Muscle layer of duodenum (tissue), 2 donors: Measurements from ENCODE around the gene HIVEP3.
"Not testable (repeated sequence)": the region's sequence is repeated elsewhere in the genome, so short reads cannot be mapped to it uniquely, and the experiment has no call there.

Source experiments
- H3K27ac ChIP-seq: one replicate; pipeline ENCODE4 v1.7.0; 2013; ENCODE audit warnings: mild to moderate bottlenecking, low read length
- H3K27me3 ChIP-seq: one replicate; pipeline ENCODE4 v1.7.0; 2013; ENCODE audit warnings: low read depth, mild to moderate bottlenecking, control low read depth, low read length
- H3K36me3 ChIP-seq, 2 donors: one replicate each; pipeline ENCODE4 v1.7.0; 2013; ENCODE audit warnings: low read length in 2 of 2, control low read depth in 1 of 2, mild to moderate bottlenecking in 1 of 2; ENCODE audit not compliant: insufficient read depth in 2 of 2, control insufficient read depth in 1 of 2
- H3K4me1 ChIP-seq, 2 donors: one replicate each; pipeline ENCODE4 v1.7.0; 2013; ENCODE audit warnings: low read length in 2 of 2, mild to moderate bottlenecking in 2 of 2, control low read depth in 1 of 2, moderate library complexity in 1 of 2; ENCODE audit not compliant: insufficient read depth in 2 of 2, control insufficient read depth in 1 of 2
- H3K4me3 ChIP-seq, 2 donors: one replicate each; pipeline ENCODE4 v1.7.0; 2013; ENCODE audit warnings: low read length in 2 of 2, low read depth in 1 of 2, mild to moderate bottlenecking in 1 of 2
- H3K9me3 ChIP-seq, 2 donors: one replicate each; pipeline ENCODE4 v1.7.0; 2013; ENCODE audit warnings: low read length in 2 of 2, control low read depth in 1 of 2, mild to moderate bottlenecking in 1 of 2; ENCODE audit not compliant: control insufficient read depth in 1 of 2
- donor health status: healthy.

The HIVEP3 gene

DNA sequence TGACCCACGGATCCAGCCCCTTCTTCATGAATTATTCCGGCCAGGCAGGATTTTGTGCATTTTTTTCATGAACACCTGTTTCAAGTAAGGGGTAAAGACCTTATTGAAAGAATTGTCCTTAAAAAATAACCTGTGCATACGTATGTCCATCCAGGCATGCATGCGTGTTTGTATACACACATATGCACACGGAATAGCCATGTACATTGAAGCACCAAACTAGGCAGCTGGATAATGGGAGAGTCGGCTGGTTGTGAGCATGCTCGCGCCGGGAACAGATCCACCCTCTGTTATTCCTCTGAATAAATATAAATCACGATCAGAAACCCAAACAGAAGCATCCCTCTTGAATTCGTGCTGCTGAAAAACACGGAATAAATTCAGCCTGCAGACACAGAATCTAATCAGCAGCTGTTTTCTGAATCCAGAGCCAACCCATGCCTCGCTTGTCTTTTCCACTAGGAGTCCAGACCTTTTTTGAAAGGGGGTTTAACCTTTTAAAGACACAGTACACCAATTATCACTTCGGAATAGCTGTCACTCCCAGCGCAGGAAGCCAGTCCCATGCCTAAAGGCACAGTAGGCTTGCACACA lies at the start of gene HIVEP3:
Gene HIVEP3 (minus strand): TSS at position 473 of the 594 bp plus-strand sequence.
- no peaks in the 10 kb centered on the region for H3K36me3 ChIP-seq
- H3K9me3 ChIP-seq: no peaks in the 10 kb centered on the region
- H3K27ac ChIP-seq: no peak within 1 kb of the TSS
- peaks cover 4% of the 10 kb centered on the region for H3K27me3 ChIP-seq
- H3K4me1 ChIP-seq: peaks cover 0 to 17% of the 10 kb centered on the region in 2 donors
- H3K4me3 ChIP-seq: peak within 1 kb of the TSS; percentile 78 to 81

GRCh38 chr1:41964400-41964799 lies 45.7 kb upstream of the HIVEP3 start:
- H3K27me3 ChIP-seq: no peaks in the 10 kb centered on the region
- H3K4me3 ChIP-seq: no peak overlapping the region
- H3K9me3 ChIP-seq: peaks cover 0 to 3% of the 10 kb centered on the region in 2 donors
- no peak overlapping the region for H3K27ac ChIP-seq
- no peaks in the 10 kb centered on the region for H3K36me3 ChIP-seq
- H3K4me1 ChIP-seq: no peaks in the 10 kb centered on the region

- H3K4me1 ChIP-seq: no peaks in the 10 kb centered on the region
- H3K9me3 ChIP-seq: peaks cover 0 to 3% of the 10 kb centered on the region in 2 donors
- H3K4me3 ChIP-seq: no peak overlapping the region
- H3K27me3 ChIP-seq: no peaks in the 10 kb centered on the region
- no peak overlapping the region for H3K27ac ChIP-seq
- no peaks in the 10 kb centered on the region for H3K36me3 ChIP-seq
These were observed 44.9 kb upstream of the HIVEP3 start for GRCh38 chr1:41963636-41964035.

- Histone ChIP-seq H3K9me3 (peaks cover 0 to 3% of the 10 kb centered on the region in 2 donors), H3K27ac (no peak overlapping the region), H3K4me3 (no peak overlapping the region), H3K4me1 (no peaks in the 10 kb centered on the region), H3K36me3 (no peaks in the 10 kb centered on the region), H3K27me3 (no peaks in the 10 kb centered on the region)
These were observed 39.4 kb upstream of the HIVEP3 start for GRCh38 chr1:41958015-41958673.

- H3K27ac ChIP-seq: no peak overlapping the region
- H3K36me3 ChIP-seq: no peaks in the 10 kb centered on the region
- peaks cover 0 to 3% of the 10 kb centered on the region in 2 donors for H3K9me3 ChIP-seq
- H3K27me3 ChIP-seq: no peaks in the 10 kb centered on the region
- H3K4me1 ChIP-seq: no peaks in the 10 kb centered on the region
- H3K4me3 ChIP-seq: no peak overlapping the region
These were observed 38.8 kb upstream of the HIVEP3 start for GRCh38 chr1:41957568-41957967.

DNA sequence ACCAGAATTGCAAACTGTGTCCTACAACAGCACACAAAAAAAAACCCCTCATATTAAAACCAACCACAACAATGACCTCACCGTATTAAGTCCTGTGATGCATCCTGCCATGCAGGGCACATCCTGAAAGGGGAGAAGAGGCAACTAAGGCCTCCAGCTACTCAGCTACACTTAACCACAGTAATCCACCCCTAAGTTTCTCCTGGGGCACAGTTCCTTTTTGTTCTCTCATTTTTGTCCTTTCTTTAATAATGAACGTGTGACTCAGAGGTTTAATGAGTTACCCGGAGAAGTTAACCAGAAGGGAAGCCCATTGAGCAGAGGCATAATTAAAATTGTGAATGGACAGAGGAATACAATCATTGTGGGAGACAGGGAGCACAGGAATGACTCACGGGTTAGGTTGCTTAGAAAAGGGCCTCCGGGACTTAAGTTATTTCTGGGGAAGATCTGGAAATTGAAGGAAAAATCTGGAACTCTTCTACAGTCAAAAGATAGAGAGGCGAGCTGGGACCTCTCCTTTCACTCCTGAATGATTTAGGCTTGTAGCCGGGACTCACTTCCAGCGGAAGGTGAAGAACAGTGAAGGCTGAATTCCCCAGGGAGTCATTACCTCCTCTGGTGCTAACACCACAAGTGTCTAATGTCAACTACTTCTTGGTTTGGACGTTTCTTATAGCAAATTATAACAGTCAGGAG lies 36.9 kb upstream of the HIVEP3 start:
- Histone ChIP-seq H3K9me3 (no peaks in the 10 kb centered on the region), H3K27me3 (no peaks in the 10 kb centered on the region), H3K4me3 (no peak overlapping the region), H3K4me1 (no peaks in the 10 kb centered on the region), H3K27ac (no peak overlapping the region), H3K36me3 (no peaks in the 10 kb centered on the region)

- Histone ChIP-seq H3K27ac (no peak overlapping the region), H3K4me1 (no peaks in the 10 kb centered on the region), H3K36me3 (no peaks in the 10 kb centered on the region), H3K9me3 (no peaks in the 10 kb centered on the region), H3K27me3 (no peaks in the 10 kb centered on the region), H3K4me3 (no peak overlapping the region)
These were observed 35.8 kb upstream of the HIVEP3 start for GRCh38 chr1:41954533-41954944.

GRCh38 chr1:41953291-41953690 lies 34.6 kb upstream of the HIVEP3 start:
- H3K9me3 ChIP-seq: no peaks in the 10 kb centered on the region
- H3K4me3 ChIP-seq: no peak overlapping the region
- H3K4me1 ChIP-seq: no peaks in the 10 kb centered on the region
- no peaks in the 10 kb centered on the region for H3K27me3 ChIP-seq
- no peak overlapping the region for H3K27ac ChIP-seq
- H3K36me3 ChIP-seq: no peaks in the 10 kb centered on the region

DNA sequence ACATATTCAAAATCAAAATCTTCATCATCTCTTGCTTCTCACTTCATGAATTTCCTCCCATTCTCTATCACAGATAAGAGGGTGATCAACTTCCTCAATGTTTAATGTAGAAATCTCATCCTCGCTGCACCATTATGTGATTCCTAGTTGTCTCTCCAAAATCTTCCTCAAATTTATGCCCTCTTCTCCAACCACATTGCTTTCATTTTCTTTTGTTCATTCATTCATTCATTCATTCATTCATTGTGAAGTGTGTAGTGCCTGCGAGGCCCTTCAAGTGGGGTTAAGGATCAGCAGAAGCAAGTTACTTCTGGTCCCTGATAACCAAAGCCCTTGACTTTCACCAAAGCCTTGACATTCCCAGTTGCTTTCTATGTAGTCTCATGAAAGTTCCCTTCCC lies 33.5 kb upstream of the HIVEP3 start:
- Histone ChIP-seq H3K27ac (no peak overlapping the region), H3K4me1 (no peaks in the 10 kb centered on the region), H3K27me3 (no peaks in the 10 kb centered on the region), H3K4me3 (no peak overlapping the region), H3K36me3 (no peaks in the 10 kb centered on the region), H3K9me3 (no peaks in the 10 kb centered on the region)

DNA sequence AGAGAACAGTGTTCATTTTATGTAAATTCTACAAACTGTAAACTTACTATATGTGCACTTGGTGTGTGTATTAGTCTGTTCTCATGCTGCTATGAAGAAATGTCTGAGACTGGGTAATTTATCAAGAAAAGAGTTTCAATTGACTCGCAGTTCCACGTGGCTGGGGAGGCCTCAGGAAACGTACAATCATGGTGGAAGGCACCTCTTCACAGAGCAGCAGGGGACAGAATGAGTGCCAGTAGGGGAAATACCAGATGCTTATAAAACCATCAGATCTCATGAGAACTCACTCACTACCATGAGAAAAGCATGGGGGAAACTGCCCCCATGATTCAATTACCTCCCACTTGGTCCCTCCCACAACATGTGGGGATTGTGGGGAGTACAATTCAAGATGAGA lies 32.8 kb upstream of the HIVEP3 start:
- not testable (repeated sequence) for H3K36me3 ChIP-seq, H3K4me3 ChIP-seq, H3K9me3 ChIP-seq, H3K27ac ChIP-seq, H3K4me1 ChIP-seq, H3K27me3 ChIP-seq

DNA sequence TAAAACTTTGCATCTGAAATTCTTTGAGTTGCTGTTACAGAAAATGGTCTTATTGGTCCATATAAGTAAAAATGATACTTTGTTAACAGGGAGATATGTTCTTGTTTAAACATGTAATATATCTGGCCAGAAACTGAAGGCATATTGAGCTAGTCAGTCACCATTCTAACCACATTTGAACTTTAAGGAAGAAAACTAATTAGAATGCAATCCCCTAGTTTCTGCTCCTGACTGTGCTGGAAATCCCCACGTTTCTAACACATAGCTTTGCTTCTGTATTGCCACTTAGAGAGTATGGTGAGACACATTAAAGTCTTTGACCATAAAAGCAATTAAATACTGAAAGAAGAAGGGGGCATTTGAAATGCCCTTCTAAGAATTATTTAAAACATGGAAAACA lies 32.1 kb upstream of the HIVEP3 start:
- Histone ChIP-seq H3K36me3 (no peaks in the 10 kb centered on the region), H3K27me3 (no peaks in the 10 kb centered on the region), H3K27ac (no peak overlapping the region), H3K9me3 (no peaks in the 10 kb centered on the region), H3K4me3 (no peak overlapping the region), H3K4me1 (no peaks in the 10 kb centered on the region)
